Measurements from ENCODE around the gene NPFF. TPM values are rescaled to one million over a fixed set of nuclear protein-coding genes. Genes with fewer than 3 reads are reported as not detected.

Gene NPFF
- total and polyA plus RNA-seq, 7 donors = not detected

DNA sequence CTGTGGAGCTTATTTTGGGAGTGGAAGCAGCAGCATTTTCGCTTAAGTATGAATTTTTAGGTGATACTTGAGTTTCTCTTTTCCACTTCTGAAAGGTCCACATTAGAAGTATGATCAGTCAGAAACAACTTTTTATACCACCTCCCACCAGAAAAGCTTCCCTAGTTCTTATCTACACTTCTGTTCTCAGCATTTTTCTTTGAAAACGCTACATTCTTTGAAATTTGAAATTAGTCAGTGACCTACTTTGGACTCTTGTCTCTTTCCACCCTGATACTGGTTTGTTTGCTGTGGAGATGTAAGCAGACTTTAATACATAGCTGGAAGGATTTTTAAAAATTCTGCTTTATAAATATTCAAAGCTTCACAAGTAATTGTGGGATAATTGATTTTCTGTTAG is 33.2 kb downstream of the NPFF start:
- Histone ChIP-seq H3K36me3 (peaks cover 65 to 100% (median 80%) of the 10 kb centered on the region in 4 donors), H3K4me3 (no peak overlapping the region), H3K27ac (peak overlapping the region in 1 of 4 donors; percentile 22), H3K27me3 (no peaks in the 10 kb centered on the region), H3K9me3 (no peaks in the 10 kb centered on the region), H3K4me1 (peaks cover 0 to 43% (median 20%) of the 10 kb centered on the region in 4 donors)
- TF ChIP-seq POLR2AphosphoS5 (IDR thresholded peaks at IDR 0.05) (no peak), EP300 (IDR thresholded peaks at IDR 0.05) (no peak), POLR2A (IDR thresholded peaks at IDR 0.05) (no peak)
- TF ChIP-seq, protein P1, sequence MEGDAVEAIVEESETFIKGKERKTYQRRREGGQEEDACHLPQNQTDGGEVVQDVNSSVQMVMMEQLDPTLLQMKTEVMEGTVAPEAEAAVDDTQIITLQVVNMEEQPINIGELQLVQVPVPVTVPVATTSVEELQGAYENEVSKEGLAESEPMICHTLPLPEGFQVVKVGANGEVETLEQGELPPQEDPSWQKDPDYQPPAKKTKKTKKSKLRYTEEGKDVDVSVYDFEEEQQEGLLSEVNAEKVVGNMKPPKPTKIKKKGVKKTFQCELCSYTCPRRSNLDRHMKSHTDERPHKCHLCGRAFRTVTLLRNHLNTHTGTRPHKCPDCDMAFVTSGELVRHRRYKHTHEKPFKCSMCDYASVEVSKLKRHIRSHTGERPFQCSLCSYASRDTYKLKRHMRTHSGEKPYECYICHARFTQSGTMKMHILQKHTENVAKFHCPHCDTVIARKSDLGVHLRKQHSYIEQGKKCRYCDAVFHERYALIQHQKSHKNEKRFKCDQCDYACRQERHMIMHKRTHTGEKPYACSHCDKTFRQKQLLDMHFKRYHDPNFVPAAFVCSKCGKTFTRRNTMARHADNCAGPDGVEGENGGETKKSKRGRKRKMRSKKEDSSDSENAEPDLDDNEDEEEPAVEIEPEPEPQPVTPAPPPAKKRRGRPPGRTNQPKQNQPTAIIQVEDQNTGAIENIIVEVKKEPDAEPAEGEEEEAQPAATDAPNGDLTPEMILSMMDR (IDR thresholded peaks at IDR 0.05) = no peak
- no peak for DNase-seq
- WGBS, 2 donors = 76 to 78% methylated on average over 2 of the region's 2 CpGs
- intact Hi-C loops (cut with DNase I) = no loop called here

DNA sequence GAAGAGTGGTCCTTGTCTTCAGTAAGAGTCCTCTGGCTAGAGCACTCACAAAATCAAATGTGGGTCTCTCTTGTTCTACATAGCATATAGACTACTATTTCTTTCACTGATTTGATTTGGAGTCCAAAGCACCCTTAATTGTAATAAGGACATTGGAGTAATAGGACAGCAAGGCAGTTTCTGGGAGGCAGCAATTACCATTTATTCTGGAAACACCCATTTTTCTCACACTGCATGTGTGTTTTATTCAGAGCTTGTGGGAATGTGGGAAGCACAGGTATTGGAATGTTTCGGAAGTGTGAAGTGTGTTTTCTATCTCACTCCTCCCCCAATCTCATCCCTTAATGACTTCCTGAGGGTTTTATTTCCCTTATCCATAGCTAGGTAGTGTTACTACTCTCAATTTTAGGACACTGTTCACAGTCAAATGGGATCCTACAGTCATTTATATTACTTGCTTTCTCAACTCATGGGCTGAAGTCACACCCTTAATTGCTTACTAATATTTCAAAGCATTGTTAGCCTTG is 35.2 kb downstream of the NPFF start:
- DNase-seq = no peak
- intact Hi-C loops (cut with DNase I) = no loop called here
- Histone ChIP-seq H3K27me3 (no peaks in the 10 kb centered on the region), H3K9me3 (no peaks in the 10 kb centered on the region), H3K27ac (no peak overlapping the region), H3K4me3 (no peak overlapping the region), H3K36me3 (peaks cover 77 to 100% (median 87%) of the 10 kb centered on the region in 4 donors), H3K4me1 (peaks cover 0 to 33% (median 15%) of the 10 kb centered on the region in 4 donors)
- TF ChIP-seq EP300 (IDR thresholded peaks at IDR 0.05) (no peak), POLR2A (IDR thresholded peaks at IDR 0.05) (no peak), POLR2AphosphoS5 (IDR thresholded peaks at IDR 0.05) (no peak)
- TF ChIP-seq, protein P1 (IDR thresholded peaks at IDR 0.05) = no peak
- WGBS, 2 donors = 83 to 85% methylated on average over 1 of the region's 1 CpG

DNA sequence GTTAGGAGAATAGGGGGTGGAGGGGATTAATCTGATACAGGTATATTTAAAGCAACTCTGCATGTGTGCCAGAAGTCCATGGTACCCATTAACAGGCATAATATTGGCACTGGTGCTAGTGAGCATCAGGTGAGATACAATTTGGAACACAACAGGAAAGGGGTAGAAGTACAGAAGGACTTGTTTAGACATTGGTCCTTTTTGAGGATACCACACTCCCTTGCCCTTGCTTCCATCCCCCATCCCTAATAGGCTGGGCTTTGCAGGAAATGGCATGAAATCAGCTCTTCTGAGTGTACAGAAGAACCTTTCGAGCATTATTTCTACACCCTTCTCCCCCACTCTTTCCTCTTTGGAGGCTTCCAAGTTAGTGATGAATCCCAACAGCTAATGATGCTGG is 39.0 kb downstream of the NPFF start:
- TF ChIP-seq EP300 (IDR thresholded peaks at IDR 0.05) = no peak
- TF ChIP-seq POLR2A (IDR thresholded peaks at IDR 0.05) = no peak
- no peak for TF ChIP-seq POLR2AphosphoS5 (IDR thresholded peaks at IDR 0.05)
- TF ChIP-seq, protein P1 (IDR thresholded peaks at IDR 0.05) = no peak
- H3K27me3 ChIP-seq = no peaks in the 10 kb centered on the region
- whole genome bisulfite sequencing, 2 donors = 83 to 87% methylated on average over 1 of the region's 1 CpG
- no peak for DNase-seq
- intact Hi-C loops (cut with DNase I) = no loop called here
- H3K36me3 ChIP-seq = peaks cover 78 to 100% (median 94%) of the 10 kb centered on the region in 4 donors
- no peak overlapping the region for H3K4me3 ChIP-seq
- no peaks in the 10 kb centered on the region for H3K9me3 ChIP-seq
- H3K27ac ChIP-seq = no peak overlapping the region
- peaks cover 0 to 18% (median 8%) of the 10 kb centered on the region in 4 donors for H3K4me1 ChIP-seq

DNA sequence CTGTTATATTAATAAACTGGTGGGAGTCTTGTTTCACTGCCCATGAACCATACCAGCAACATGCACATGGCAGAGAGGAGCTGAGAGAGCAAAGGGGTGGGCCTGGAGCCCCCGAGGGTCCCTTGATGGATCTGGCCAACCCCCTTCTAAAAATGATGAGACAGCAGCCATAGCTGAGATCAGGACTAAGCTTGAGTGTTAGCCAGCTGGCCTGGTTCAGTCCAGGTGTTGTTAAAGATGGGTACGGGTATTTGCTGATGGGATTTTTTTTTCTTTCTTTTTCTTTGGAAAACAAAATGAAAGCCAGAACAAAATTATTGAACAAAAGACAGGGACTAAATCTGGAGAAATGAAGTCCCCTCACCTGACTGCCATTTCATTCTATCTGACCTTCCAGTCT is 39.4 kb downstream of the NPFF start:
- TF ChIP-seq, protein P1 (IDR thresholded peaks at IDR 0.05) = no peak
- TF ChIP-seq POLR2AphosphoS5 (IDR thresholded peaks at IDR 0.05) (no peak), POLR2A (IDR thresholded peaks at IDR 0.05) (no peak), EP300 (IDR thresholded peaks at IDR 0.05) (no peak)
- Histone ChIP-seq H3K4me1 (peaks cover 0 to 16% (median 6%) of the 10 kb centered on the region in 4 donors), H3K9me3 (no peaks in the 10 kb centered on the region), H3K4me3 (no peak overlapping the region), H3K27me3 (no peaks in the 10 kb centered on the region), H3K27ac (no peak overlapping the region), H3K36me3 (peaks cover 82 to 100% (median 95%) of the 10 kb centered on the region in 4 donors)
- 83 to 90% methylated on average over 2 of the region's 2 CpGs for WGBS, 2 donors
- intact Hi-C loops (cut with DNase I) = no loop called here
- DNase-seq = no peak

DNA sequence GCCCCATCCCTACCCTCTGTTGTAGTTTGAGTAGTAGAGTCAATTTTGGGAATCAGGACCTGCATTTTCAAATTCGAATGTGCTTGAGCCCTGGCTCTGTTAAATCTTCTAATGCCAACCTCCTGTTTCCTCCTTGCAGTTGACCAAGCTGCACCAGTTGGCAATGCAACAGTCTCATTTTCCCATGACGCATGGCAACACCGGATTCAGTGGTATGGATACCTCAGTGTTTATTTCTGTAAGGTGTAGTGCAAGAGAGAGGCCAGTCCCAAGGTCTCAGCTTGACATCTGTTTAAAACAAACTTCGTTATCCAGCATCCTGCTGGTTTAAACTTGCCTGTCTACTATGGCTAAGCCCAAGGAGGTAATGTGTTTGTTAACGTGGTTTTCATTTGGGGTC is 40.2 kb downstream of the NPFF start:
- peaks cover 83 to 100% (median 98%) of the 10 kb centered on the region in 4 donors for H3K36me3 ChIP-seq
- H3K9me3 ChIP-seq = no peaks in the 10 kb centered on the region
- intact Hi-C loops (cut with DNase I) = no loop called here
- H3K4me3 ChIP-seq = no peak overlapping the region
- no peak for DNase-seq
- no peaks in the 10 kb centered on the region for H3K27me3 ChIP-seq
- no peak overlapping the region for H3K27ac ChIP-seq
- no peak for TF ChIP-seq EP300 (IDR thresholded peaks at IDR 0.05)
- TF ChIP-seq, protein P1 (IDR thresholded peaks at IDR 0.05) = no peak
- 75 to 89% methylated on average over 5 of the region's 5 CpGs for WGBS, 2 donors
- peaks cover 0 to 9% (median 3%) of the 10 kb centered on the region in 4 donors for H3K4me1 ChIP-seq

Data from sigmoid colon (tissue), 7 donors.